ENCODE data around the gene OR6J1. TPM values are rescaled to one million over a fixed set of nuclear protein-coding genes. Genes with fewer than 3 reads are reported as not detected.
A peak's percentile ranks its signal among the peaks of the same experiment; 100 is the strongest.

The OR6J1 gene
- total and polyA plus RNA-seq, 2 of the 13 experiments (the other 11 are each of a cell fraction or from before 2014, with no cell fraction given) = not detected

- no peak for TF ChIP-seq ZNF552 (CRISPR knock-in tag; IDR thresholded peaks at IDR 0.05; ENCODE audit: borderline replicate concordance)
- TF ChIP-seq XBP1 (CRISPR knock-in tag; IDR thresholded peaks at IDR 0.05) = 0 out of 2 replicates have a peak, but pooled peaks have one; percentile 3
- no peak for TF ChIP-seq ZNF20 (CRISPR knock-in tag; IDR thresholded peaks at IDR 0.05)
- TF ChIP-seq, protein P1, sequence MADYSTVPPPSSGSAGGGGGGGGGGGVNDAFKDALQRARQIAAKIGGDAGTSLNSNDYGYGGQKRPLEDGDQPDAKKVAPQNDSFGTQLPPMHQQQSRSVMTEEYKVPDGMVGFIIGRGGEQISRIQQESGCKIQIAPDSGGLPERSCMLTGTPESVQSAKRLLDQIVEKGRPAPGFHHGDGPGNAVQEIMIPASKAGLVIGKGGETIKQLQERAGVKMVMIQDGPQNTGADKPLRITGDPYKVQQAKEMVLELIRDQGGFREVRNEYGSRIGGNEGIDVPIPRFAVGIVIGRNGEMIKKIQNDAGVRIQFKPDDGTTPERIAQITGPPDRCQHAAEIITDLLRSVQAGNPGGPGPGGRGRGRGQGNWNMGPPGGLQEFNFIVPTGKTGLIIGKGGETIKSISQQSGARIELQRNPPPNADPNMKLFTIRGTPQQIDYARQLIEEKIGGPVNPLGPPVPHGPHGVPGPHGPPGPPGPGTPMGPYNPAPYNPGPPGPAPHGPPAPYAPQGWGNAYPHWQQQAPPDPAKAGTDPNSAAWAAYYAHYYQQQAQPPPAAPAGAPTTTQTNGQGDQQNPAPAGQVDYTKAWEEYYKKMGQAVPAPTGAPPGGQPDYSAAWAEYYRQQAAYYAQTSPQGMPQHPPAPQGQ (CRISPR knock-in tag; IDR thresholded peaks at IDR 0.05; ENCODE audit: borderline replicate concordance) = no peak
- TF ChIP-seq SP4 (CRISPR knock-in tag; IDR thresholded peaks at IDR 0.05) = no peak
- TF ChIP-seq, protein P2, sequence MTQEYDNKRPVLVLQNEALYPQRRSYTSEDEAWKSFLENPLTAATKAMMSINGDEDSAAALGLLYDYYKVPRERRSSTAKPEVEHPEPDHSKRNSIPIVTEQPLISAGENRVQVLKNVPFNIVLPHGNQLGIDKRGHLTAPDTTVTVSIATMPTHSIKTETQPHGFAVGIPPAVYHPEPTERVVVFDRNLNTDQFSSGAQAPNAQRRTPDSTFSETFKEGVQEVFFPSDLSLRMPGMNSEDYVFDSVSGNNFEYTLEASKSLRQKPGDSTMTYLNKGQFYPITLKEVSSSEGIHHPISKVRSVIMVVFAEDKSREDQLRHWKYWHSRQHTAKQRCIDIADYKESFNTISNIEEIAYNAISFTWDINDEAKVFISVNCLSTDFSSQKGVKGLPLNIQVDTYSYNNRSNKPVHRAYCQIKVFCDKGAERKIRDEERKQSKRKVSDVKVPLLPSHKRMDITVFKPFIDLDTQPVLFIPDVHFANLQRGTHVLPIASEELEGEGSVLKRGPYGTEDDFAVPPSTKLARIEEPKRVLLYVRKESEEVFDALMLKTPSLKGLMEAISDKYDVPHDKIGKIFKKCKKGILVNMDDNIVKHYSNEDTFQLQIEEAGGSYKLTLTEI (CRISPR knock-in tag; conservative IDR thresholded peaks at IDR 0.05) = no peak
- TF ChIP-seq SIN3B (IDR thresholded peaks at IDR 0.05; ENCODE audit: low read length) = no peak
- TF ChIP-seq ZBTB25 (CRISPR knock-in tag; IDR thresholded peaks at IDR 0.05) = peak; percentile 42; the same call in 1 of the 2 replicates
- TF ChIP-seq ZMYM2 (CRISPR knock-in tag; IDR thresholded peaks at IDR 0.05) = no peak
- no peak for TF ChIP-seq ZNF672 (CRISPR knock-in tag; IDR thresholded peaks at IDR 0.05)
- TF ChIP-seq ZNF343 (CRISPR knock-in tag; IDR thresholded peaks at IDR 0.05) = no peak
- no peak for TF ChIP-seq ZNF547 (CRISPR knock-in tag; IDR thresholded peaks at IDR 0.05)
- no peak for TF ChIP-seq NKX3-1 (CRISPR knock-in tag; IDR thresholded peaks at IDR 0.05)
- no peak for TF ChIP-seq YEATS2 (CRISPR knock-in tag; IDR thresholded peaks at IDR 0.05; ENCODE audit: borderline replicate concordance)
- TF ChIP-seq, protein P3, sequence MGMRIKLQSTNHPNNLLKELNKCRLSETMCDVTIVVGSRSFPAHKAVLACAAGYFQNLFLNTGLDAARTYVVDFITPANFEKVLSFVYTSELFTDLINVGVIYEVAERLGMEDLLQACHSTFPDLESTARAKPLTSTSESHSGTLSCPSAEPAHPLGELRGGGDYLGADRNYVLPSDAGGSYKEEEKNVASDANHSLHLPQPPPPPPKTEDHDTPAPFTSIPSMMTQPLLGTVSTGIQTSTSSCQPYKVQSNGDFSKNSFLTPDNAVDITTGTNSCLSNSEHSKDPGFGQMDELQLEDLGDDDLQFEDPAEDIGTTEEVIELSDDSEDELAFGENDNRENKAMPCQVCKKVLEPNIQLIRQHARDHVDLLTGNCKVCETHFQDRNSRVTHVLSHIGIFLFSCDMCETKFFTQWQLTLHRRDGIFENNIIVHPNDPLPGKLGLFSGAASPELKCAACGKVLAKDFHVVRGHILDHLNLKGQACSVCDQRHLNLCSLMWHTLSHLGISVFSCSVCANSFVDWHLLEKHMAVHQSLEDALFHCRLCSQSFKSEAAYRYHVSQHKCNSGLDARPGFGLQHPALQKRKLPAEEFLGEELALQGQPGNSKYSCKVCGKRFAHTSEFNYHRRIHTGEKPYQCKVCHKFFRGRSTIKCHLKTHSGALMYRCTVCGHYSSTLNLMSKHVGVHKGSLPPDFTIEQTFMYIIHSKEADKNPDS (CRISPR knock-in tag; IDR thresholded peaks at IDR 0.05) = no peak
- TF ChIP-seq, protein P4, sequence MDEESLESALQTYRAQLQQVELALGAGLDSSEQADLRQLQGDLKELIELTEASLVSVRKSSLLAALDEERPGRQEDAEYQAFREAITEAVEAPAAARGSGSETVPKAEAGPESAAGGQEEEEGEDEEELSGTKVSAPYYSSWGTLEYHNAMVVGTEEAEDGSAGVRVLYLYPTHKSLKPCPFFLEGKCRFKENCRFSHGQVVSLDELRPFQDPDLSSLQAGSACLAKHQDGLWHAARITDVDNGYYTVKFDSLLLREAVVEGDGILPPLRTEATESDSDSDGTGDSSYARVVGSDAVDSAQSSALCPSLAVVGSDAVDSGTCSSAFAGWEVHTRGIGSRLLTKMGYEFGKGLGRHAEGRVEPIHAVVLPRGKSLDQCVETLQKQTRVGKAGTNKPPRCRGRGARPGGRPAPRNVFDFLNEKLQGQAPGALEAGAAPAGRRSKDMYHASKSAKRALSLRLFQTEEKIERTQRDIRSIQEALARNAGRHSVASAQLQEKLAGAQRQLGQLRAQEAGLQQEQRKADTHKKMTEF (CRISPR knock-in tag; IDR thresholded peaks at IDR 0.05) = no peak; the same call in 1 of the 2 replicates
- TF ChIP-seq RNF219 (CRISPR knock-in tag; IDR thresholded peaks at IDR 0.05) = no peak
- no peak for TF ChIP-seq SP2 (CRISPR knock-in tag; IDR thresholded peaks at IDR 0.05)
- no peak for TF ChIP-seq ZNF746 (CRISPR knock-in tag; IDR thresholded peaks at IDR 0.05)
- no peak for TF ChIP-seq ZNF30 (CRISPR knock-in tag; IDR thresholded peaks at IDR 0.05)
- no peak for TF ChIP-seq ATF7 (IDR thresholded peaks at IDR 0.05)
- no peak for TF ChIP-seq ATF7 (CRISPR knock-in tag; IDR thresholded peaks at IDR 0.05)
These were observed 45.3 kb downstream of the OR6J1 start (continued) for GRCh38 chr14:22598896-22599244.
